ENCODE measurements around the gene SLC16A6.
"Not testable (repeated sequence)": the region's sequence is repeated elsewhere in the genome, so short reads cannot be mapped to it uniquely, and the experiment has no call there.

GRCh38 chr17:68235336-68235791 is 55.6 kb downstream of the SLC16A6 start:
- not testable (repeated sequence) for TF ChIP-seq CTCF (IDR thresholded peaks at IDR 0.05)
- peak in 1 of 4 donors; percentile 3 for TF ChIP-seq POLR2A (IDR thresholded peaks at IDR 0.05)
